ENCODE measurements around the gene RTKN.

DNA sequence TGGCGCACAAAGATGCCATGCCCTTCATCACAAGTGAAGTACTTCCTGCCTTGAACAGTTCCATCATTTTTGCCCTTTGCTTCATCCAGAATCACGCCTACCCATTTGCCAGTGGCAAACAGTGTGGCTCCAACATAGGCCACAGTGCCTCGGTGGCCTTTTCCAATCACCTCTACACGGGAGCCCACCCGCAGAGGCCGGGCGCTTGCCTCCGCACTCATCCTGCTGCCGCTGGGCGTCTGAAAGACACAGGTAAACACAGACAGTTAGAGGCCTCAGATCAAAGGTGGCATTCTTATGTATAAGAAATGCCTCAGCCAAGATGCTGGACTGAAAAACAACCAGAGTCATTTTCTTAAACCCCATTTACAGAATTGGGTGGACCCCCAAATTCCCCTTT lies 63.7 kb downstream of the RTKN start:
- no peak for TF ChIP-seq TAF1 (conservative IDR thresholded peaks at IDR 0.05)
- TF ChIP-seq, protein P1, sequence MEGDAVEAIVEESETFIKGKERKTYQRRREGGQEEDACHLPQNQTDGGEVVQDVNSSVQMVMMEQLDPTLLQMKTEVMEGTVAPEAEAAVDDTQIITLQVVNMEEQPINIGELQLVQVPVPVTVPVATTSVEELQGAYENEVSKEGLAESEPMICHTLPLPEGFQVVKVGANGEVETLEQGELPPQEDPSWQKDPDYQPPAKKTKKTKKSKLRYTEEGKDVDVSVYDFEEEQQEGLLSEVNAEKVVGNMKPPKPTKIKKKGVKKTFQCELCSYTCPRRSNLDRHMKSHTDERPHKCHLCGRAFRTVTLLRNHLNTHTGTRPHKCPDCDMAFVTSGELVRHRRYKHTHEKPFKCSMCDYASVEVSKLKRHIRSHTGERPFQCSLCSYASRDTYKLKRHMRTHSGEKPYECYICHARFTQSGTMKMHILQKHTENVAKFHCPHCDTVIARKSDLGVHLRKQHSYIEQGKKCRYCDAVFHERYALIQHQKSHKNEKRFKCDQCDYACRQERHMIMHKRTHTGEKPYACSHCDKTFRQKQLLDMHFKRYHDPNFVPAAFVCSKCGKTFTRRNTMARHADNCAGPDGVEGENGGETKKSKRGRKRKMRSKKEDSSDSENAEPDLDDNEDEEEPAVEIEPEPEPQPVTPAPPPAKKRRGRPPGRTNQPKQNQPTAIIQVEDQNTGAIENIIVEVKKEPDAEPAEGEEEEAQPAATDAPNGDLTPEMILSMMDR (IDR thresholded peaks at IDR 0.05; ENCODE audit: low read depth, low read length, missing input control) = no peak
- TF ChIP-seq RAD21 (IDR thresholded peaks at IDR 0.05) = no peak
- no peak for TF ChIP-seq NR2F2 (IDR thresholded peaks at IDR 0.05)
- TF ChIP-seq, protein P2, sequence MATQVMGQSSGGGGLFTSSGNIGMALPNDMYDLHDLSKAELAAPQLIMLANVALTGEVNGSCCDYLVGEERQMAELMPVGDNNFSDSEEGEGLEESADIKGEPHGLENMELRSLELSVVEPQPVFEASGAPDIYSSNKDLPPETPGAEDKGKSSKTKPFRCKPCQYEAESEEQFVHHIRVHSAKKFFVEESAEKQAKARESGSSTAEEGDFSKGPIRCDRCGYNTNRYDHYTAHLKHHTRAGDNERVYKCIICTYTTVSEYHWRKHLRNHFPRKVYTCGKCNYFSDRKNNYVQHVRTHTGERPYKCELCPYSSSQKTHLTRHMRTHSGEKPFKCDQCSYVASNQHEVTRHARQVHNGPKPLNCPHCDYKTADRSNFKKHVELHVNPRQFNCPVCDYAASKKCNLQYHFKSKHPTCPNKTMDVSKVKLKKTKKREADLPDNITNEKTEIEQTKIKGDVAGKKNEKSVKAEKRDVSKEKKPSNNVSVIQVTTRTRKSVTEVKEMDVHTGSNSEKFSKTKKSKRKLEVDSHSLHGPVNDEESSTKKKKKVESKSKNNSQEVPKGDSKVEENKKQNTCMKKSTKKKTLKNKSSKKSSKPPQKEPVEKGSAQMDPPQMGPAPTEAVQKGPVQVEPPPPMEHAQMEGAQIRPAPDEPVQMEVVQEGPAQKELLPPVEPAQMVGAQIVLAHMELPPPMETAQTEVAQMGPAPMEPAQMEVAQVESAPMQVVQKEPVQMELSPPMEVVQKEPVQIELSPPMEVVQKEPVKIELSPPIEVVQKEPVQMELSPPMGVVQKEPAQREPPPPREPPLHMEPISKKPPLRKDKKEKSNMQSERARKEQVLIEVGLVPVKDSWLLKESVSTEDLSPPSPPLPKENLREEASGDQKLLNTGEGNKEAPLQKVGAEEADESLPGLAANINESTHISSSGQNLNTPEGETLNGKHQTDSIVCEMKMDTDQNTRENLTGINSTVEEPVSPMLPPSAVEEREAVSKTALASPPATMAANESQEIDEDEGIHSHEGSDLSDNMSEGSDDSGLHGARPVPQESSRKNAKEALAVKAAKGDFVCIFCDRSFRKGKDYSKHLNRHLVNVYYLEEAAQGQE (IDR thresholded peaks at IDR 0.05) = no peak
- TF ChIP-seq, protein P3, sequence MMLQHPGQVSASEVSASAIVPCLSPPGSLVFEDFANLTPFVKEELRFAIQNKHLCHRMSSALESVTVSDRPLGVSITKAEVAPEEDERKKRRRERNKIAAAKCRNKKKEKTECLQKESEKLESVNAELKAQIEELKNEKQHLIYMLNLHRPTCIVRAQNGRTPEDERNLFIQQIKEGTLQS (IDR thresholded peaks at IDR 0.05) = no peak
- TF ChIP-seq GABPA (IDR thresholded peaks at IDR 0.05 in 1 of 2, conservative IDR thresholded peaks at IDR 0.05 in 1 of 2) = no peak
- no peak for TF ChIP-seq SP1 (IDR thresholded peaks at IDR 0.05)
- no peak for TF ChIP-seq JUND (IDR thresholded peaks at IDR 0.05)
- TF ChIP-seq, protein P4, sequence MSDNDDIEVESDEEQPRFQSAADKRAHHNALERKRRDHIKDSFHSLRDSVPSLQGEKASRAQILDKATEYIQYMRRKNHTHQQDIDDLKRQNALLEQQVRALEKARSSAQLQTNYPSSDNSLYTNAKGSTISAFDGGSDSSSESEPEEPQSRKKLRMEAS (IDR thresholded peaks at IDR 0.05) = no peak
- no peak for TF ChIP-seq YY1 (IDR thresholded peaks at IDR 0.05)
- TF ChIP-seq HNF4G (IDR thresholded peaks at IDR 0.05) = no peak
- no peak for TF ChIP-seq ZBTB33 (IDR thresholded peaks at IDR 0.05)
- no peak for TF ChIP-seq FOXA1 (IDR thresholded peaks at IDR 0.05)

Data from liver (tissue), 3 donors.